HCT116 (cell line): ENCODE measurements around the gene CYP3A4. TPM values are rescaled to one million over a fixed set of nuclear protein-coding genes. Genes with fewer than 3 reads are reported as not detected.

Source experiments
- ATAC-seq: fragments of 200-7000 bp; cut with Tn5 transposase; 2 replicates; pipeline ENCODE4 v1.9.1; 2020; ENCODE audit warnings: mild to moderate bottlenecking, moderate library complexity
- BruUV-seq: library from RNA; stranded (reverse); fragments of 400-500 nt; replicated peaks from 2 replicates; lab custom pipeline; 2021; lab: Mats Ljungman, UMichigan
- CTCF ChIA-PET: fragments of 300-600 bp; sonication (Branson Sonifier 250); formaldehyde crosslinking; loops from one replicate; lab custom pipeline; 2021; ENCODE audit warnings: antibody characterized with exemption; lab: Charles Lee
- POLR2A ChIA-PET: fragments of 300-600, 350-600 bp; sonication (Branson Sonifier 250); formaldehyde crosslinking; loops from one replicate; lab custom pipeline; 2021; ENCODE audit warnings: antibody characterized with exemption; lab: Charles Lee
- RAD21 ChIA-PET, 2 experiments: fragments of 300-600 bp; sonication (Branson Sonifier 250); formaldehyde crosslinking; loops; one replicate each; lab custom pipeline; 2023; ENCODE audit warnings: low total read pairs in 2 of 2; ENCODE audit not compliant: uncharacterized antibody in 2 of 2, unreplicated experiment in 2 of 2, low non-redundant PET in 1 of 2; lab: Charles Lee
- DNase-seq: peaks from one replicate; pipeline ENCODE4 v3.0.0-alpha.2; 2010; ENCODE audit warnings: low read depth, low spot score
- H2AFZ ChIP-seq: fragments of 200-600 bp; shearing (Covaris generic), sonication (generic); 2 replicates; pipeline ENCODE4 v1.6.1; 2017; ENCODE audit warnings: low read depth, mixed run types, mixed read lengths, antibody characterized with exemption, low read length; ENCODE audit not compliant: poor library complexity, severe bottlenecking
- H3K27ac ChIP-seq: 2 replicates; pipeline ENCODE4 v1.5.1; 2012; ENCODE audit warnings: low read depth, low read length
- H3K27me3 ChIP-seq: fragments of 200-600 bp; sonication (generic); 2 replicates; pipeline ENCODE4 v1.6.1; 2016; ENCODE audit warnings: mixed run types, low read length, mixed read lengths; ENCODE audit not compliant: insufficient read depth
- H3K36me3 ChIP-seq, 2 experiments: fragments of 200-500 bp in 1 of 2; fragments of 200-600 bp in 1 of 2; sonication (Bioruptor generic) in 1 of 2; sonication (generic) in 1 of 2; 2 replicates each; pipeline versions ENCODE4 v1.5.1 to v1.6.1; 2014 to 2016; ENCODE audit warnings: low read length in 2 of 2, inconsistent platforms in 1 of 2, mixed read lengths in 1 of 2, mixed run types in 1 of 2; ENCODE audit not compliant: insufficient read depth in 2 of 2, control insufficient read depth in 1 of 2
- H3K4me1 ChIP-seq, 2 experiments: fragments of 200-600 bp in 1 of 2; sonication (generic) in 1 of 2; 2 replicates each; pipeline versions ENCODE4 v1.5.1 to v1.6.1; 2012 to 2017; ENCODE audit warnings: low read length in 2 of 2, inconsistent platforms in 1 of 2, mild to moderate bottlenecking in 1 of 2, mixed read lengths in 1 of 2, mixed run types in 1 of 2, moderate library complexity in 1 of 2; ENCODE audit not compliant: insufficient read depth in 2 of 2, control insufficient read depth in 1 of 2
- H3K4me2 ChIP-seq: fragments of 200-600 bp; sonication (generic); 2 replicates; pipeline ENCODE4 v1.6.1; 2017; ENCODE audit warnings: mixed run types, low read length, mixed read lengths
- H3K4me3 ChIP-seq, 2 experiments: fragments of 200-600 bp in 1 of 2; sonication (generic) in 1 of 2; replicated peaks in 1 of 2; 2 replicates each; pipeline ENCODE4 v1.5.1; 2011 to 2016; ENCODE audit warnings: low read length in 2 of 2, control low read depth in 1 of 2, low read depth in 1 of 2, mild to moderate bottlenecking in 1 of 2, mixed read lengths in 1 of 2, mixed run types in 1 of 2
- H3K79me2 ChIP-seq: fragments of 200-600 bp; sonication (generic); 2 replicates; pipeline ENCODE4 v1.6.1; 2017; ENCODE audit warnings: mild to moderate bottlenecking, mixed run types, low read length, moderate library complexity, mixed read lengths; ENCODE audit not compliant: insufficient read depth
- H3K9ac ChIP-seq: fragments of 200-600 bp; sonication (generic); 2 replicates; pipeline ENCODE4 v1.6.1; 2016; ENCODE audit warnings: low read length, mixed read lengths
- H3K9me2 ChIP-seq: fragments of 200-600 bp; sonication (generic), shearing (Covaris generic); 2 replicates; pipeline ENCODE4 v1.6.1; 2017; ENCODE audit warnings: mixed run types, mild to moderate bottlenecking, moderate library complexity; ENCODE audit not compliant: insufficient read depth
- H3K9me3 ChIP-seq, 2 experiments: fragments of 200-500 bp in 1 of 2; fragments of 200-600 bp in 1 of 2; sonication (Bioruptor generic) in 1 of 2; sonication (generic) in 1 of 2; 2 replicates each; pipeline ENCODE4 v1.6.1; 2014 to 2017; ENCODE audit warnings: low read length in 2 of 2, mixed read lengths in 2 of 2, inconsistent platforms in 1 of 2, low read depth in 1 of 2, mild to moderate bottlenecking in 1 of 2, mixed run types in 1 of 2, moderate library complexity in 1 of 2; ENCODE audit not compliant: control insufficient read depth in 1 of 2, insufficient read depth in 1 of 2
- H4K20me1 ChIP-seq: fragments of 200-600 bp; sonication (generic), shearing (Covaris generic); 2 replicates; pipeline ENCODE4 v1.6.1; 2017; ENCODE audit warnings: mixed run types, mild to moderate bottlenecking, moderate library complexity; ENCODE audit not compliant: insufficient read depth
- ATF3 ChIP-seq: IDR thresholded peaks from 2 replicates; pipeline ENCODE4 v1.6.1; 2012
- CEBPB ChIP-seq: IDR thresholded peaks from 2 replicates; pipeline ENCODE4 v1.6.1; 2012; ENCODE audit warnings: low read depth
- EGR1 ChIP-seq: IDR thresholded peaks from 2 replicates; pipeline ENCODE4 v1.6.1; 2012; ENCODE audit warnings: low read depth
- EZH2phosphoT487 ChIP-seq: fragments of 200-600 bp; IDR thresholded peaks from 2 replicates; pipeline ENCODE4 v1.6.1; 2018; ENCODE audit warnings: antibody characterized with exemption, borderline replicate concordance
- JUND ChIP-seq: IDR thresholded peaks from 2 replicates; pipeline ENCODE4 v1.6.1; 2012
- POLR2AphosphoS5 ChIP-seq: IDR thresholded peaks from 2 replicates; pipeline ENCODE4 v1.6.1; 2011; ENCODE audit warnings: mild to moderate bottlenecking, low read depth, low read length, moderate library complexity
- SP1 ChIP-seq: IDR thresholded peaks from 2 replicates; pipeline ENCODE4 v1.6.1; 2012; ENCODE audit warnings: low read depth
- TCF7L2 ChIP-seq: IDR thresholded peaks from 2 replicates; pipeline ENCODE4 v1.7.0; 2011; ENCODE audit warnings: borderline replicate concordance, inconsistent platforms; ENCODE audit not compliant: insufficient read depth, insufficient read length; ENCODE audit errors: extremely low read depth
- YY1 ChIP-seq: IDR thresholded peaks from 2 replicates; pipeline ENCODE4 v1.6.1; 2011; ENCODE audit warnings: low read length, low read depth, moderate library complexity, mild to moderate bottlenecking; ENCODE audit not compliant: insufficient replicate concordance; ENCODE audit errors: extremely low read depth
- ZNF274 ChIP-seq: fragments of 200-500 bp; sonication (Bioruptor generic); IDR thresholded peaks from 2 replicates; pipeline ENCODE4 v1.6.1; 2014; ENCODE audit warnings: mild to moderate bottlenecking, low read depth, low read length, inconsistent platforms
- intact Hi-C: fragments of 100-400 bp; cut with micrococcal nuclease; formaldehyde crosslinking; loops from 2 replicates; pipeline ENCODE4 v1.10.0; 2022
- total RNA-seq: library from RNA; stranded (reverse); gene quantifications from one replicate; pipeline ENCODE4 v1.2.1, GENCODE V29; 2021; ENCODE audit not compliant: unreplicated experiment
- TF ChIP-seq, protein P1 (sequence below): IDR thresholded peaks from 2 replicates; pipeline ENCODE4 v1.6.1; 2012; ENCODE audit warnings: low read depth

CYP3A4 gene
- total RNA-seq, 1 experiment from 2014 or later: 0.25 TPM

GRCh38 chr7:99828811-99829210 is 44.8 kb upstream of the CYP3A4 start:
- no peaks in the 10 kb centered on the region for H3K9me3 ChIP-seq
- no peaks in the 10 kb centered on the region for H3K27me3 ChIP-seq
- DNase-seq: no peak
- no peak overlapping the region for H3K4me3 ChIP-seq
- H3K27ac ChIP-seq: no peak overlapping the region
- no TSS peak for BruUV-seq
- no peak overlapping the region for H3K9ac ChIP-seq
- ATAC-seq: no peak
- H3K79me2 ChIP-seq: no peaks in the 10 kb centered on the region
- H3K36me3 ChIP-seq: no peaks in the 10 kb centered on the region
- no peak overlapping the region for H3K4me2 ChIP-seq
- POLR2A ChIA-PET: no interaction called here
- no peaks in the 10 kb centered on the region for H3K9me2 ChIP-seq
- no peaks in the 10 kb centered on the region for H4K20me1 ChIP-seq
- CTCF ChIA-PET: no interaction called here
- H3K4me1 ChIP-seq: no peaks in the 10 kb centered on the region
- TF ChIP-seq EGR1: no peak
- TF ChIP-seq, protein P1, sequence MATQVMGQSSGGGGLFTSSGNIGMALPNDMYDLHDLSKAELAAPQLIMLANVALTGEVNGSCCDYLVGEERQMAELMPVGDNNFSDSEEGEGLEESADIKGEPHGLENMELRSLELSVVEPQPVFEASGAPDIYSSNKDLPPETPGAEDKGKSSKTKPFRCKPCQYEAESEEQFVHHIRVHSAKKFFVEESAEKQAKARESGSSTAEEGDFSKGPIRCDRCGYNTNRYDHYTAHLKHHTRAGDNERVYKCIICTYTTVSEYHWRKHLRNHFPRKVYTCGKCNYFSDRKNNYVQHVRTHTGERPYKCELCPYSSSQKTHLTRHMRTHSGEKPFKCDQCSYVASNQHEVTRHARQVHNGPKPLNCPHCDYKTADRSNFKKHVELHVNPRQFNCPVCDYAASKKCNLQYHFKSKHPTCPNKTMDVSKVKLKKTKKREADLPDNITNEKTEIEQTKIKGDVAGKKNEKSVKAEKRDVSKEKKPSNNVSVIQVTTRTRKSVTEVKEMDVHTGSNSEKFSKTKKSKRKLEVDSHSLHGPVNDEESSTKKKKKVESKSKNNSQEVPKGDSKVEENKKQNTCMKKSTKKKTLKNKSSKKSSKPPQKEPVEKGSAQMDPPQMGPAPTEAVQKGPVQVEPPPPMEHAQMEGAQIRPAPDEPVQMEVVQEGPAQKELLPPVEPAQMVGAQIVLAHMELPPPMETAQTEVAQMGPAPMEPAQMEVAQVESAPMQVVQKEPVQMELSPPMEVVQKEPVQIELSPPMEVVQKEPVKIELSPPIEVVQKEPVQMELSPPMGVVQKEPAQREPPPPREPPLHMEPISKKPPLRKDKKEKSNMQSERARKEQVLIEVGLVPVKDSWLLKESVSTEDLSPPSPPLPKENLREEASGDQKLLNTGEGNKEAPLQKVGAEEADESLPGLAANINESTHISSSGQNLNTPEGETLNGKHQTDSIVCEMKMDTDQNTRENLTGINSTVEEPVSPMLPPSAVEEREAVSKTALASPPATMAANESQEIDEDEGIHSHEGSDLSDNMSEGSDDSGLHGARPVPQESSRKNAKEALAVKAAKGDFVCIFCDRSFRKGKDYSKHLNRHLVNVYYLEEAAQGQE: no peak
- TF ChIP-seq YY1: no peak
- TF ChIP-seq ZNF274: no peak
- no peak for TF ChIP-seq ATF3
- TF ChIP-seq TCF7L2: no peak
- no peak for TF ChIP-seq POLR2AphosphoS5
- TF ChIP-seq SP1: no peak
- no peak for TF ChIP-seq EZH2phosphoT487
- TF ChIP-seq CEBPB: no peak
- TF ChIP-seq JUND: no peak
- TF ChIP-seq, all 23 proteins: peak for 0
- RAD21 ChIA-PET: no interaction called here
- intact Hi-C loops: no loop called here
- no peak overlapping the region for H2AFZ ChIP-seq
